OCI-LY1 (cell line): ENCODE results near the gene PLEKHH1.
A peak's percentile ranks its signal among the peaks of the same experiment; 100 is the strongest.

Experiments used
- H2AFZ ChIP-seq: fragments of 200-600 bp; sonication (generic), shearing (Covaris generic); 2 replicates; pipeline ENCODE4 v1.6.0; 2014; ENCODE audit warnings: antibody characterized with exemption, mild to moderate bottlenecking, low read length
- H3F3A ChIP-seq: fragments of 200-600 bp; sonication (generic), shearing (Covaris generic); 2 replicates; pipeline ENCODE4 v1.6.0; 2014; ENCODE audit warnings: mild to moderate bottlenecking, antibody characterized with exemption, low read length, moderate library complexity; ENCODE audit not compliant: insufficient read depth
- H3K27ac ChIP-seq: fragments of 200-600 bp; sonication (generic); 2 replicates; pipeline ENCODE4 v1.5.1; 2014; ENCODE audit warnings: low read length, mixed run types, mild to moderate bottlenecking, low read depth; ENCODE audit not compliant: poor library complexity, severe bottlenecking
- H3K27me3 ChIP-seq: fragments of 200-600 bp; sonication (generic); 2 replicates; pipeline ENCODE4 v1.6.0; 2014; ENCODE audit warnings: antibody characterized with exemption, mild to moderate bottlenecking, low read length, moderate library complexity; ENCODE audit not compliant: insufficient read depth
- H3K36me3 ChIP-seq: fragments of 200-600 bp; sonication (generic); 2 replicates; pipeline ENCODE4 v1.6.1; 2014; ENCODE audit warnings: mild to moderate bottlenecking, antibody characterized with exemption, low read length, moderate library complexity, mixed read lengths; ENCODE audit not compliant: insufficient read depth
- H3K4me1 ChIP-seq: fragments of 200-600 bp; sonication (generic); 2 replicates; pipeline ENCODE4 v1.5.1; 2014; ENCODE audit warnings: mild to moderate bottlenecking, low read length, moderate library complexity; ENCODE audit not compliant: insufficient read depth, severe bottlenecking
- H3K4me2 ChIP-seq: fragments of 200-600 bp; sonication (generic), shearing (Covaris generic); 2 replicates; pipeline ENCODE4 v1.6.1; 2014; ENCODE audit warnings: low read length
- H3K4me3 ChIP-seq: fragments of 200-600 bp; sonication (generic); 2 replicates; pipeline ENCODE4 v1.5.1; 2014; ENCODE audit warnings: low read length, low read depth, mild to moderate bottlenecking, mixed read lengths; ENCODE audit not compliant: poor library complexity, severe bottlenecking
- H3K79me2 ChIP-seq: fragments of 200-600 bp; shearing (Covaris generic); 2 replicates; pipeline ENCODE4 v1.6.1; 2016; ENCODE audit warnings: mixed run types, low read length, mixed read lengths; ENCODE audit not compliant: insufficient read depth
- H3K9ac ChIP-seq: fragments of 200-600 bp; sonication (generic), shearing (Covaris generic); 2 replicates; pipeline ENCODE4 v1.6.1; 2014; ENCODE audit warnings: mild to moderate bottlenecking, low read length, mixed read lengths
- H3K9me2 ChIP-seq: fragments of 200-600 bp; sonication (generic), shearing (Covaris generic); 2 replicates; pipeline ENCODE4 v1.6.1; 2014; ENCODE audit warnings: low read depth, mild to moderate bottlenecking, low read length, mixed read lengths
- H3K9me3 ChIP-seq: fragments of 200-600 bp; shearing (Covaris generic); 2 replicates; pipeline ENCODE4 v1.6.1; 2014; ENCODE audit warnings: low read length, mixed read lengths
- H4K20me1 ChIP-seq: fragments of 200-600 bp; sonication (generic), shearing (Covaris generic); 2 replicates; pipeline ENCODE4 v1.6.0; 2016; ENCODE audit warnings: mild to moderate bottlenecking, low read length; ENCODE audit not compliant: insufficient read depth
- EZH2 ChIP-seq: fragments of 200-600 bp; sonication (generic), shearing (Covaris generic); IDR thresholded peaks from 2 replicates; pipeline ENCODE4 v1.8.0; 2017; ENCODE audit warnings: borderline replicate concordance, mixed run types, mild to moderate bottlenecking, antibody characterized with exemption, low read length, moderate library complexity, mixed read lengths
- TF ChIP-seq, protein P1 (sequence below): fragments of 200-600 bp; sonication (generic), shearing (Covaris generic); IDR thresholded peaks from 2 replicates; pipeline ENCODE4 v1.5.1; 2017; ENCODE audit warnings: mild to moderate bottlenecking, antibody characterized with exemption, low read length, moderate library complexity, mixed read lengths

The PLEKHH1 gene

DNA sequence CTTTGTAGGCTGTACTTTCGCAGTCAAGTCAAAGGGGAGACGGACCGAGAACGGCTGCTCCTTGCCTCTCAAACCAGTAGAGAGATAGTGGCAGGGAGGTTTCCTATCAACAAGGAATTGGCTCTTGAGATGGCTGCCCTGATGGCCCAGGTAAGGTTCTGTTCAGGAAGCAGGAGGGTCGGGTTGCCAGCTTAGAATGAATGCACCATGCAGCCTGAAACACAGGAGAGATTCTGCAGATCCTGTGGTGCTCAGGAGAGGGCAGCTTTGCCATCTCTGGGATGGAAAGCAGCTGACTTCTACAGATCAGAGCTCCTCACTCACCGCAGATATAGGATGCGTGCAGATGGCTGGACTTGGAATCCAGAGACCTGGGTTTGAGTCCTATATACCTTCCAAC lies 49.0 kb downstream of the PLEKHH1 start:
- TF ChIP-seq EZH2, result no peak
- TF ChIP-seq, protein P1, sequence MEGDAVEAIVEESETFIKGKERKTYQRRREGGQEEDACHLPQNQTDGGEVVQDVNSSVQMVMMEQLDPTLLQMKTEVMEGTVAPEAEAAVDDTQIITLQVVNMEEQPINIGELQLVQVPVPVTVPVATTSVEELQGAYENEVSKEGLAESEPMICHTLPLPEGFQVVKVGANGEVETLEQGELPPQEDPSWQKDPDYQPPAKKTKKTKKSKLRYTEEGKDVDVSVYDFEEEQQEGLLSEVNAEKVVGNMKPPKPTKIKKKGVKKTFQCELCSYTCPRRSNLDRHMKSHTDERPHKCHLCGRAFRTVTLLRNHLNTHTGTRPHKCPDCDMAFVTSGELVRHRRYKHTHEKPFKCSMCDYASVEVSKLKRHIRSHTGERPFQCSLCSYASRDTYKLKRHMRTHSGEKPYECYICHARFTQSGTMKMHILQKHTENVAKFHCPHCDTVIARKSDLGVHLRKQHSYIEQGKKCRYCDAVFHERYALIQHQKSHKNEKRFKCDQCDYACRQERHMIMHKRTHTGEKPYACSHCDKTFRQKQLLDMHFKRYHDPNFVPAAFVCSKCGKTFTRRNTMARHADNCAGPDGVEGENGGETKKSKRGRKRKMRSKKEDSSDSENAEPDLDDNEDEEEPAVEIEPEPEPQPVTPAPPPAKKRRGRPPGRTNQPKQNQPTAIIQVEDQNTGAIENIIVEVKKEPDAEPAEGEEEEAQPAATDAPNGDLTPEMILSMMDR, result peak; percentile 11; the same call in 1 of the 2 replicates
- H3F3A ChIP-seq, result no peaks in the 10 kb centered on the region
- H3K79me2 ChIP-seq, result no peaks in the 10 kb centered on the region
- H3K36me3 ChIP-seq, result peaks cover 5% of the 10 kb centered on the region; the same call in 1 of the 2 replicates
- H3K9me3 ChIP-seq, result no peaks in the 10 kb centered on the region
- H3K4me1 ChIP-seq, result no peaks in the 10 kb centered on the region
- no peaks in the 10 kb centered on the region for H3K9me2 ChIP-seq
- no peak overlapping the region for H3K9ac ChIP-seq
- no peak overlapping the region for H3K4me3 ChIP-seq
- H3K27me3 ChIP-seq, result no peaks in the 10 kb centered on the region; the same call in 1 of the 2 replicates
- no peaks in the 10 kb centered on the region for H4K20me1 ChIP-seq
- no peak overlapping the region for H2AFZ ChIP-seq
- H3K27ac ChIP-seq, result no peak overlapping the region
- no peak overlapping the region for H3K4me2 ChIP-seq

DNA sequence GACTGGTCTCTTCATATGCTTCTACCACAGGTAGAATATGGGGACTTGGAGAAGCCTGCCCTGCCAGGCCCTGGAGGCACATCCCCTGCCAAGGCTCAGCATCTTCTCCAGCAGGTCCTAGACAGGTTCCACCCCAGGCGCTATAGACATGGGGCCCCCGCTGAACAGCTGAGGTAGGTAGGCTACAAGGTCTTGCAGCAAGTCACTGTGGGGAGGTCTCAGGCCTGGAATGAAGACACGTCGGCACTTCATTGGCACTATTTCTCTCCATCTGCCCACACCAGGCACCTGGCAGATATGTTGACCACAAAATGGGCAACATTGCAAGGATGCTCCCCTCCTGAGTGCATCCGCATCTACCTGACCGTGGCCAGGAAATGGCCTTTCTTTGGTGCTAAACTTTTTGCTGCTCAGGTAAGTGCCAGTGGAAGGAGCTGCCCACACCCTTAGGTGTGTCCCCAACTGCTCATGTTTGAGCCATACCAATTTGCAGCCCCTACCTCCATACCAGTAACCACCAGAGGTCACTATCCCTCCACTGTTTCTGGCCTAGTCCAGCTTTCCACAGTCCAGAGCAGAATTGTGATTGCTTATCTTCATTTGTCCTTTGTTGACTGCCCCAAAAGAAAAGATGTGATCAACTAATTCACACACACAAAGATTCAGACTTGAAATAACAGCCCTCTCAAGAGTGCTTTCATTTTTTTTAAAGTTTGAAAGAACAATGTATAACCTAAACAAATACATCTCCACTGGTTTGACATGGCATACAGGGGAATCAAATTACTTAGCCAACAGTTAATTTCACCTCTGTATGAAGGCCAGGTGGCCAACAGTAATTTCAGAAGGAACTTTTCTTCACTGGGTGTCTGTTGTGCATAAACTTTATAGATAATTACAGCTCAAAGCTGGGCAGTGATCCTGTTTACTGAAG lies 50.9 kb downstream of the PLEKHH1 start:
- peaks cover 17% of the 10 kb centered on the region for H3K36me3 ChIP-seq
- no peaks in the 10 kb centered on the region for H3F3A ChIP-seq
- no peaks in the 10 kb centered on the region for H4K20me1 ChIP-seq
- no peaks in the 10 kb centered on the region for H3K4me1 ChIP-seq
- no peak overlapping the region for H3K9ac ChIP-seq
- no peaks in the 10 kb centered on the region; the same call in 1 of the 2 replicates for H3K27me3 ChIP-seq
- H3K79me2 ChIP-seq, result no peaks in the 10 kb centered on the region
- TF ChIP-seq, protein P1, result peak; percentile 88
- TF ChIP-seq EZH2, result no peak
- H2AFZ ChIP-seq, result no peak overlapping the region
- no peak overlapping the region for H3K4me3 ChIP-seq
- no peak overlapping the region for H3K4me2 ChIP-seq
- H3K9me2 ChIP-seq, result no peaks in the 10 kb centered on the region
- H3K27ac ChIP-seq, result no peak overlapping the region
- H3K9me3 ChIP-seq, result no peaks in the 10 kb centered on the region

DNA sequence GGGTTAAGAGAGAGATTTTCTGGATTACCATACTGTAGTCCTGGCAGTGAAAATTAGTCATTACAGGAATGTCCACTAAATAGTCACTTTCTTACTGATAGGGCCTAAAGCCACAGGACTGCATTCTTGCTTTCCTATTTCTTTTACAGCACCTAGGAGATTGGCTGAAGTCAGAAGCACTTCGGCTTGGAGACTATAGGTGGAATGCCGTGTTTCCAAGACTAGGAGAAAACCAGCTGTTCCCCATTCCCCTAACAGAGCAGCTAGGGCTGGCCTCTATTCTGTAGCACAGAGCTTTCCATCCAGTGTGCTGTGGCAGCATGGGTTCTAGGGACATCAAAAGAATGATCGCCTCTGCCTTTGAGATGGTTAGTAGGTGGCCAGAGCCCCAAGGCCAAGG lies 51.9 kb downstream of the PLEKHH1 start:
- Histone ChIP-seq H4K20me1 (no peaks in the 10 kb centered on the region), H3K4me2 (no peak overlapping the region), H3K4me1 (no peaks in the 10 kb centered on the region), H3K36me3 (peaks cover 27% of the 10 kb centered on the region), H3K27me3 (no peaks in the 10 kb centered on the region; the same call in 1 of the 2 replicates), H3K79me2 (no peaks in the 10 kb centered on the region), H3K9ac (no peak overlapping the region), H3K27ac (no peak overlapping the region), H3K4me3 (no peak overlapping the region), H3K9me3 (no peaks in the 10 kb centered on the region), H3K9me2 (no peaks in the 10 kb centered on the region), H2AFZ (no peak overlapping the region), H3F3A (no peaks in the 10 kb centered on the region)
- TF ChIP-seq, protein P1, result no peak
- no peak for TF ChIP-seq EZH2
